ENCODE results near the gene ZNF451. TPM values are rescaled to one million over a fixed set of nuclear protein-coding genes. Genes with fewer than 3 reads are reported as not detected.

Gene ZNF451
- total RNA-seq, 1 experiment from 2014 or later, result 62.3 TPM

DNA sequence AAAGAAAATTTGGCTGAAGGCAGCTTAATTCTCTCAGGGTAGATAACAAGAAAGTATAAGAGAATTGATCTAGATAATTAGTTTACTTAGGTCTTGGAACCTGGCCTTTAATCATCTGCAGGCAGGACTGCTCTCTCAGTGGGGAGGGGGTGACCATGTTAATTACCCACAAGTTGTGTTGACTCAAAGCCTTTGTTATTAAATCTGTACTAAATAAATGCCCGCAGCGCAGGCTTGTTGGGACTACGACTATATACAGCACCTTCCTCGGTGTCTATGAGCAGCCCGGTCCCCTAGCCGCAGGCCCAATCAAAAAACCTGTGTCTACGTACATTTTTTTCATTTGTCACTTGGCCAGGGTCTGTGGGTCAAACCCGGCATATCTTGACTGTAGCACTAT lies 15.6 kb upstream of the ZNF451 start:
- no peaks in the 10 kb centered on the region for H3K27me3 ChIP-seq (replicated peaks; ENCODE audit: control insufficient read depth, insufficient read depth, low read length)
- Mint-ChIP-seq H3K4me1 (ENCODE audit: low read depth, unreplicated experiment) (peaks cover 7% of the 10 kb centered on the region), H3K36me3 (ENCODE audit: insufficient read depth, unreplicated experiment) (no peaks in the 10 kb centered on the region), H3K27me3 (ENCODE audit: insufficient read depth, unreplicated experiment) (no peaks in the 10 kb centered on the region), H3K27ac (ENCODE audit: unreplicated experiment) (no peak overlapping the region), H3K4me3 (ENCODE audit: unreplicated experiment) (no peak overlapping the region), H3K9me3 (ENCODE audit: unreplicated experiment) (no peaks in the 10 kb centered on the region)
- H3K9me3 ChIP-seq, result peaks cover 6% of the 10 kb centered on the region; the same call in 1 of the 2 replicates
- intact Hi-C loops (cut with micrococcal nuclease; ENCODE audit: unreplicated experiment), result no loop called here
- H3K4me1 ChIP-seq, result peaks cover 16% of the 10 kb centered on the region
- POLR2A ChIA-PET, result no interaction called here
- no peak for DNase-seq
- no TSS peak for BruUV-seq (replicated peaks)
- no peaks in the 10 kb centered on the region for H3K36me3 ChIP-seq (ENCODE audit: control insufficient read depth, insufficient read depth, low read length)
- CTCF ChIA-PET, result no interaction called here
- H3K4me3 ChIP-seq (ENCODE audit: low read depth, low read length), result no peak overlapping the region
- TF ChIP-seq, protein P1, sequence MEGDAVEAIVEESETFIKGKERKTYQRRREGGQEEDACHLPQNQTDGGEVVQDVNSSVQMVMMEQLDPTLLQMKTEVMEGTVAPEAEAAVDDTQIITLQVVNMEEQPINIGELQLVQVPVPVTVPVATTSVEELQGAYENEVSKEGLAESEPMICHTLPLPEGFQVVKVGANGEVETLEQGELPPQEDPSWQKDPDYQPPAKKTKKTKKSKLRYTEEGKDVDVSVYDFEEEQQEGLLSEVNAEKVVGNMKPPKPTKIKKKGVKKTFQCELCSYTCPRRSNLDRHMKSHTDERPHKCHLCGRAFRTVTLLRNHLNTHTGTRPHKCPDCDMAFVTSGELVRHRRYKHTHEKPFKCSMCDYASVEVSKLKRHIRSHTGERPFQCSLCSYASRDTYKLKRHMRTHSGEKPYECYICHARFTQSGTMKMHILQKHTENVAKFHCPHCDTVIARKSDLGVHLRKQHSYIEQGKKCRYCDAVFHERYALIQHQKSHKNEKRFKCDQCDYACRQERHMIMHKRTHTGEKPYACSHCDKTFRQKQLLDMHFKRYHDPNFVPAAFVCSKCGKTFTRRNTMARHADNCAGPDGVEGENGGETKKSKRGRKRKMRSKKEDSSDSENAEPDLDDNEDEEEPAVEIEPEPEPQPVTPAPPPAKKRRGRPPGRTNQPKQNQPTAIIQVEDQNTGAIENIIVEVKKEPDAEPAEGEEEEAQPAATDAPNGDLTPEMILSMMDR (IDR thresholded peaks at IDR 0.05; ENCODE audit: insufficient read depth in 1 of 2, low read depth in 1 of 2, low read length in 1 of 2, severe bottlenecking in 1 of 2, unreplicated experiment in 1 of 2), result no peak

DNA sequence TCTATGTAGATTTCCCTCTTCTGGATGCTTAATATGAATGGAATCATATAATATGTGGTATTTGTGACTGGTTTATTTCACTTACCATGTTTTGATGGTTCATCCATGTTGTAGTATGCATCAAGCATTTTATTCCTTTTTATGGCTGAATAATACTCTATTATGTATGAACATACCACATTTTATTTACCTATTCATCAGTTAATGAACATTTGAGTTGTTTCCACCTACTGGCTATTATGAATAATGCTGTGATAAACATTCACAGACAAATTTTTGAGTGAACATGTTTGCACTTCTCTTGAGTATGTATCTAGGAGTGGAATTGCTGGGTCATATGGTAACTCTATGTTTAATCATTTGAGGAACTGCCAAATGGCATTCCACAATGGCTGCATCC lies 14.9 kb upstream of the ZNF451 start:
- Mint-ChIP-seq H3K27ac (ENCODE audit: unreplicated experiment) (no peak overlapping the region), H3K4me3 (ENCODE audit: unreplicated experiment) (no peak overlapping the region), H3K4me1 (ENCODE audit: low read depth, unreplicated experiment) (peaks cover 7% of the 10 kb centered on the region), H3K27me3 (ENCODE audit: insufficient read depth, unreplicated experiment) (no peaks in the 10 kb centered on the region), H3K36me3 (ENCODE audit: insufficient read depth, unreplicated experiment) (no peaks in the 10 kb centered on the region), H3K9me3 (ENCODE audit: unreplicated experiment) (no peaks in the 10 kb centered on the region)
- BruUV-seq (replicated peaks), result no TSS peak
- no peak for DNase-seq
- peaks cover 12% of the 10 kb centered on the region for H3K4me1 ChIP-seq
- intact Hi-C loops (cut with micrococcal nuclease; ENCODE audit: unreplicated experiment), result no loop called here
- ChIA-PET POLR2A (no interaction called here), CTCF (no interaction called here)
- peaks cover 9% of the 10 kb centered on the region for H3K9me3 ChIP-seq
- no peaks in the 10 kb centered on the region for H3K27me3 ChIP-seq (replicated peaks; ENCODE audit: control insufficient read depth, insufficient read depth, low read length)
- H3K4me3 ChIP-seq (ENCODE audit: low read depth, low read length), result no peak overlapping the region
- no peaks in the 10 kb centered on the region for H3K36me3 ChIP-seq (ENCODE audit: control insufficient read depth, insufficient read depth, low read length)
- TF ChIP-seq, protein P1 (IDR thresholded peaks at IDR 0.05; ENCODE audit: insufficient read depth in 1 of 2, low read depth in 1 of 2, low read length in 1 of 2, severe bottlenecking in 1 of 2, unreplicated experiment in 1 of 2), result no peak

DNA sequence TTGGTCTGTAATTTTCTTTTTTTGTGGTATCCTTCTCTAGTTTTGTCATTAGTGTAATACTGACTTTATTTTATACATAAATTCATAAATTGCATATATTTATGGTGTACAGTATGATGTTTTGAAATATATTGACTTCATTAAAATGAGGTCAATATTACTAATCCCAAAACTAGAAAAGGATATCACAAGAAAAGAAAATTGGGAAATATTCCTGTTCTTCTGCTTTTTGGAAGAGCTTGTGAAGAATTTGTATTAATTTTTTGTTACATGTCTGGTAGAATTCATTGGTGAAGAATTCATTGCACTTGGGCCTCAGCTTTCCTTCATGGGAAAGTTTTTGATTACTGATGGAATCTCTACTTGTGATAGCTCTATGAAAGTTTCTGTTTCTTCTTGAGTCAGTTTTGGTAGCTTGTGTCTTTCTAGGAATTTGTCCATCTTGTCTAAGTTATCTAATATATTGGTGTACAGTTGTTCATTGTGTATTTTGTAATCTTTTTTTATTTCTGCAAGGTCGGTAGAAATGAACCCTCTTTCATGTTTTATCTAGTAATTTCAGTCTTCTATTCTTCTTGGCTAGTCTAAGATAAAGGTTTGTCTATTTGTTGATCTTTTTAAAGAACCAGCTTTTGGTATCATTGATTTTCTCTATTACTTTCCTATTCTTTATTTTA lies 11.3 kb upstream of the ZNF451 start:
- no TSS peak for BruUV-seq (replicated peaks)
- H3K27ac Mint-ChIP-seq (ENCODE audit: unreplicated experiment), result no peak overlapping the region
- peaks cover 7% of the 10 kb centered on the region for H3K4me1 ChIP-seq
- no peaks in the 10 kb centered on the region for H3K27me3 Mint-ChIP-seq (ENCODE audit: insufficient read depth, unreplicated experiment)
- TF ChIP-seq, protein P1 (IDR thresholded peaks at IDR 0.05; ENCODE audit: insufficient read depth in 1 of 2, low read depth in 1 of 2, low read length in 1 of 2, severe bottlenecking in 1 of 2, unreplicated experiment in 1 of 2), result no peak
- no peaks in the 10 kb centered on the region for H3K27me3 ChIP-seq (replicated peaks; ENCODE audit: control insufficient read depth, insufficient read depth, low read length)
- H3K4me3 ChIP-seq (ENCODE audit: low read depth, low read length), result no peak overlapping the region
- H3K36me3 Mint-ChIP-seq (ENCODE audit: insufficient read depth, unreplicated experiment), result no peaks in the 10 kb centered on the region
- CTCF ChIA-PET, result no interaction called here
- POLR2A ChIA-PET, result no interaction called here
- H3K4me3 Mint-ChIP-seq (ENCODE audit: unreplicated experiment), result no peak overlapping the region
- H3K4me1 Mint-ChIP-seq (ENCODE audit: low read depth, unreplicated experiment), result peaks cover 16% of the 10 kb centered on the region
- intact Hi-C loops (cut with micrococcal nuclease; ENCODE audit: unreplicated experiment), result no loop called here
- H3K9me3 Mint-ChIP-seq (ENCODE audit: unreplicated experiment), result no peaks in the 10 kb centered on the region
- DNase-seq, result no peak
- H3K9me3 ChIP-seq, result peaks cover 11% of the 10 kb centered on the region
- no peaks in the 10 kb centered on the region for H3K36me3 ChIP-seq (ENCODE audit: control insufficient read depth, insufficient read depth, low read length)

All from Caco-2 (cell line).